IMR-90 (cell line): ENCODE data around the gene MRPS10. TPM values are rescaled to one million over a fixed set of nuclear protein-coding genes. Genes with fewer than 3 reads are reported as not detected.

Experiments
- ATAC-seq: fragments of 200-7000 bp; cut with Tn5 transposase; 2 replicates; pipeline ENCODE4 v1.9.1; 2020; ENCODE audit warnings: low read depth, mild to moderate bottlenecking, moderate library complexity
- BruUV-seq: library from RNA; stranded (reverse); fragments of 400-500 nt; replicated peaks from 2 replicates; lab custom pipeline; 2021; lab: Mats Ljungman, UMichigan
- CTCF ChIA-PET: fragments of 300-600 bp; formaldehyde crosslinking; extraction: SDS; loops from one replicate; lab custom pipeline; 2021; ENCODE audit warnings: antibody characterized with exemption; lab: Yijun Ruan, JAX
- POLR2A ChIA-PET: fragments of 300-600 bp; sonication (Branson Sonifier 250); formaldehyde crosslinking; loops from one replicate; lab custom pipeline; 2022; ENCODE audit warnings: antibody characterized with exemption; ENCODE audit not compliant: unreplicated experiment; lab: Charles Lee
- DNase-seq: peaks from one replicate; pipeline ENCODE4 v3.0.0; 2013
- H2AFZ ChIP-seq: replicated peaks from 2 replicates; pipeline ENCODE3; 2013; ENCODE audit warnings: low read length, mild to moderate bottlenecking; ENCODE audit not compliant: poor library complexity
- H2AK5ac ChIP-seq: 2 replicates; pipeline ENCODE4 v1.6.1; 2013; ENCODE audit warnings: low read depth, low read length, inconsistent platforms
- H2AK9ac ChIP-seq: replicated peaks from 2 replicates; pipeline ENCODE3; 2013; ENCODE audit warnings: mild to moderate bottlenecking, low read depth, low read length, moderate library complexity; ENCODE audit not compliant: poor library complexity
- H2BK120ac ChIP-seq: 2 replicates; pipeline ENCODE4 v1.6.1; 2013; ENCODE audit warnings: low read depth, low read length, inconsistent platforms
- H2BK15ac ChIP-seq: 3 replicates; pipeline ENCODE4 v1.6.1; 2013; ENCODE audit warnings: low read depth, low read length, inconsistent platforms
- H2BK20ac ChIP-seq: 2 replicates; pipeline ENCODE4 v1.6.1; 2013; ENCODE audit warnings: low read depth, mild to moderate bottlenecking, inconsistent platforms, low read length, moderate library complexity
- H2BK5ac ChIP-seq: 2 replicates; pipeline ENCODE4 v1.6.1; 2013; ENCODE audit warnings: mild to moderate bottlenecking, low read depth, low read length, inconsistent platforms; ENCODE audit not compliant: poor library complexity, severe bottlenecking
- H3K14ac ChIP-seq: replicated peaks from 2 replicates; pipeline ENCODE4 v1.6.1; 2013; ENCODE audit warnings: low read depth, low read length, inconsistent platforms
- H3K18ac ChIP-seq: 2 replicates; pipeline ENCODE4 v1.6.1; 2013; ENCODE audit warnings: low read depth, low read length, control low read depth
- H3K23ac ChIP-seq: 2 replicates; pipeline ENCODE4 v1.6.1; 2013; ENCODE audit warnings: low read depth, low read length, inconsistent platforms
- H3K27ac ChIP-seq: 2 replicates; pipeline ENCODE4 v1.5.1; 2013; ENCODE audit warnings: mild to moderate bottlenecking, control low read depth, low read length; ENCODE audit not compliant: insufficient read depth
- H3K27me3 ChIP-seq: 2 replicates; pipeline ENCODE4 v1.6.1; 2013; ENCODE audit warnings: low read length; ENCODE audit not compliant: control insufficient read depth, insufficient read depth
- H3K36me3 ChIP-seq: 2 replicates; pipeline ENCODE4 v1.6.1; 2013; ENCODE audit warnings: low read length, mixed read lengths; ENCODE audit not compliant: control insufficient read depth, insufficient read depth
- H3K4ac ChIP-seq: 2 replicates; pipeline ENCODE4 v1.6.1; 2013; ENCODE audit warnings: low read depth, low read length, inconsistent platforms
- H3K4me1 ChIP-seq: 2 replicates; pipeline ENCODE4 v1.6.1; 2013; ENCODE audit warnings: low read length, mixed read lengths; ENCODE audit not compliant: control insufficient read depth, insufficient read depth
- H3K4me2 ChIP-seq: 2 replicates; pipeline ENCODE4 v1.6.1; 2013; ENCODE audit warnings: low read depth, mild to moderate bottlenecking, control low read depth, low read length, moderate library complexity
- H3K4me3 ChIP-seq: 2 replicates; pipeline ENCODE4 v1.5.1; 2013; ENCODE audit warnings: low read depth, mild to moderate bottlenecking, control low read depth, low read length, moderate library complexity; ENCODE audit not compliant: insufficient read depth
- H3K56ac ChIP-seq: 2 replicates; pipeline ENCODE4 v1.6.1; 2013; ENCODE audit warnings: low read length, inconsistent platforms; ENCODE audit not compliant: insufficient read depth; ENCODE audit errors: extremely low read depth
- H3K79me1 ChIP-seq, 2 experiments: 2 replicates each; pipeline ENCODE4 v1.6.1; 2013; ENCODE audit warnings: low read length in 2 of 2, inconsistent platforms in 1 of 2, low read depth in 1 of 2
- H3K9ac ChIP-seq: 2 replicates; pipeline ENCODE4 v1.6.1; 2013; ENCODE audit warnings: low read depth, low read length, control low read depth
- H3K9me1 ChIP-seq: 2 replicates; pipeline ENCODE4 v1.6.1; 2013; ENCODE audit warnings: low read length, inconsistent platforms; ENCODE audit not compliant: insufficient read depth
- H3K9me3 ChIP-seq: 2 replicates; pipeline ENCODE4 v1.6.1; 2013; ENCODE audit warnings: low read length; ENCODE audit not compliant: control insufficient read depth, insufficient read depth
- H4K20me1 ChIP-seq: 2 replicates; pipeline ENCODE4 v1.6.1; 2013; ENCODE audit warnings: low read length, inconsistent platforms; ENCODE audit not compliant: insufficient read depth
- H4K5ac ChIP-seq: 2 replicates; pipeline ENCODE4 v1.6.1; 2013; ENCODE audit warnings: mild to moderate bottlenecking, low read depth, low read length, control low read depth
- H4K8ac ChIP-seq, 2 experiments: 2 replicates each; pipeline ENCODE4 v1.6.1; 2013; ENCODE audit warnings: low read depth in 2 of 2, low read length in 2 of 2, control low read depth in 1 of 2, inconsistent platforms in 1 of 2
- H4K91ac ChIP-seq: 2 replicates; pipeline ENCODE4 v1.6.1; 2013; ENCODE audit warnings: low read depth, low read length, inconsistent platforms; ENCODE audit not compliant: insufficient read depth
- BHLHE40 ChIP-seq: fragments of 150-350 bp; IDR thresholded peaks from 2 replicates; pipeline ENCODE4 v1.6.1; 2016; ENCODE audit warnings: mild to moderate bottlenecking, low read depth, low read length
- MXI1 ChIP-seq: IDR thresholded peaks from 2 replicates; pipeline ENCODE4 v1.6.1; 2012; ENCODE audit warnings: low read depth, mild to moderate bottlenecking, low read length, moderate library complexity, borderline replicate concordance
- RFX5 ChIP-seq: IDR thresholded peaks from 2 replicates; pipeline ENCODE4 v1.8.0; 2012; ENCODE audit warnings: low read depth, mild to moderate bottlenecking, low read length, moderate library complexity
- WGBS, 2 experiments: methylation state at CpG; one replicate each; pipeline versions ENCODE4 v1.1.5 to v1.1.7; 2013; ENCODE audit warnings: missing lambda C conversion rate in 2 of 2; ENCODE audit not compliant: insufficient read length in 1 of 2; ENCODE audit errors: extremely low coverage in 2 of 2; 5-methylcytosine and 5-hydroxymethylcytosine counted together
- dilution Hi-C: fragments of 300-500 bp; cut with HindIII; formaldehyde crosslinking; loops from one replicate; pipeline ENCODE4 v1.14.3; 2018; ENCODE audit warnings: low sequenced_read_pairs; ENCODE audit not compliant: unreplicated experiment
- in situ Hi-C: fragments of 300-500 bp; cut with MboI; formaldehyde crosslinking; loops from 3 replicates; pipeline ENCODE4 v1.14.3; 2019; ENCODE audit warnings: low sequenced_read_pairs, inconsistent platforms, mixed read lengths
- intact Hi-C: fragments of 100-400 bp; cut with micrococcal nuclease; formaldehyde crosslinking; loops from 2 replicates; pipeline ENCODE4 v1.10.0; 2022
- polyA plus RNA-seq, 3 experiments: library from polyadenylated mRNA; depleted of rRNA; stranded (reverse); fragments of >200 nt; gene quantifications; 2 replicates each; pipeline ENCODE4 v1.2.3, GENCODE V29; 2012; ENCODE audit warnings: low replicate concordance in 1 of 3
- total RNA-seq: library from RNA; depleted of rRNA; stranded (reverse); fragments of >200 nt; gene quantifications from 2 replicates; pipeline ENCODE4 v1.2.3, GENCODE V29; 2012
- TF ChIP-seq, protein P1 (sequence below): conservative IDR thresholded peaks from 2 replicates; pipeline ENCODE4 v1.5.1; 2012; ENCODE audit warnings: mild to moderate bottlenecking, low read depth, low read length, improper control_type of control experiment
- TF ChIP-seq, protein P2 (sequence below): fragments of 150-350 bp; IDR thresholded peaks from 2 replicates; pipeline ENCODE4 v1.6.1; 2016; ENCODE audit warnings: low read depth, mild to moderate bottlenecking, low read length, moderate library complexity, borderline replicate concordance

Gene MRPS10
- total and polyA plus RNA-seq, 2 of the 4 experiments (the other 2 are of a cell fraction) = 28.5 to 47.0 TPM

DNA sequence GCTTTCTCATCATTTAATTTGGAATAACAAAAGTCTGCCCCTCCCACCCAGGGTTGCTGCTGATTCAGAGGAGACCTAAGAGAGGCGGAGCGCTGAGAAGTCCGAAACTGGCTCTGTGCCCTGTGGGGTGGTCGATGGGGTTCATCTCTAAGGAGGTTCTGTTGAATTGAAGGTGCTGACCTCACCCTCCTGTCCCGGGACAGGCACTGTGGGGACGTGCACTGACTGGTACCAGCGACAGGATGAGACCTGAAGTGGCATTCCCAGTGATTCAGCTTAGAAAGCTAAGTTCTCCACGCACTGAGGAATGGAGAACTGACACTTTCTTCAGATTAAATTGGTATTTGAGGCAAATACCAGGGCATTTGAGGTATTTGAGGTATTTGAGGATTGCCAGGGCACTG is 24.2 kb downstream of the MRPS10 start:
- H2BK120ac ChIP-seq = 0 out of 2 replicates have a peak overlapping the region, but pooled peaks have one; percentile 1
- DNase-seq (no peak), ATAC-seq (peak; percentile 38)
- dilution Hi-C loops (no loop called here), in situ Hi-C loops (no loop called here), intact Hi-C loops (no loop called here)
- H2AFZ ChIP-seq = peak overlapping the region; percentile 55
- H3K9ac ChIP-seq = no peak overlapping the region
- no peaks in the 10 kb centered on the region; the same call in 1 of the 2 replicates for H4K20me1 ChIP-seq
- WGBS, 2 experiments = 46% methylated on average over 7 of the region's 8 CpGs; no CpG with 5 or more reads in 1 of the 2 experiments
- H3K36me3 ChIP-seq = no peaks in the 10 kb centered on the region
- CTCF ChIA-PET = interaction anchor here (0.6 to 1.6 kb wide), 2 partner anchors 21 to 165 kb away, joined by 3 to 8 read pairs; no protein-coding TSS in a partner anchor
- 0 out of 3 replicates have a peak overlapping the region, but pooled peaks have one; percentile 7 for H2BK15ac ChIP-seq
- H4K91ac ChIP-seq = no peak overlapping the region
- H3K27me3 ChIP-seq = no peaks in the 10 kb centered on the region
- TF ChIP-seq BHLHE40 = no peak
- TF ChIP-seq, protein P1, sequence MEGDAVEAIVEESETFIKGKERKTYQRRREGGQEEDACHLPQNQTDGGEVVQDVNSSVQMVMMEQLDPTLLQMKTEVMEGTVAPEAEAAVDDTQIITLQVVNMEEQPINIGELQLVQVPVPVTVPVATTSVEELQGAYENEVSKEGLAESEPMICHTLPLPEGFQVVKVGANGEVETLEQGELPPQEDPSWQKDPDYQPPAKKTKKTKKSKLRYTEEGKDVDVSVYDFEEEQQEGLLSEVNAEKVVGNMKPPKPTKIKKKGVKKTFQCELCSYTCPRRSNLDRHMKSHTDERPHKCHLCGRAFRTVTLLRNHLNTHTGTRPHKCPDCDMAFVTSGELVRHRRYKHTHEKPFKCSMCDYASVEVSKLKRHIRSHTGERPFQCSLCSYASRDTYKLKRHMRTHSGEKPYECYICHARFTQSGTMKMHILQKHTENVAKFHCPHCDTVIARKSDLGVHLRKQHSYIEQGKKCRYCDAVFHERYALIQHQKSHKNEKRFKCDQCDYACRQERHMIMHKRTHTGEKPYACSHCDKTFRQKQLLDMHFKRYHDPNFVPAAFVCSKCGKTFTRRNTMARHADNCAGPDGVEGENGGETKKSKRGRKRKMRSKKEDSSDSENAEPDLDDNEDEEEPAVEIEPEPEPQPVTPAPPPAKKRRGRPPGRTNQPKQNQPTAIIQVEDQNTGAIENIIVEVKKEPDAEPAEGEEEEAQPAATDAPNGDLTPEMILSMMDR = no peak
- TF ChIP-seq, protein P2, sequence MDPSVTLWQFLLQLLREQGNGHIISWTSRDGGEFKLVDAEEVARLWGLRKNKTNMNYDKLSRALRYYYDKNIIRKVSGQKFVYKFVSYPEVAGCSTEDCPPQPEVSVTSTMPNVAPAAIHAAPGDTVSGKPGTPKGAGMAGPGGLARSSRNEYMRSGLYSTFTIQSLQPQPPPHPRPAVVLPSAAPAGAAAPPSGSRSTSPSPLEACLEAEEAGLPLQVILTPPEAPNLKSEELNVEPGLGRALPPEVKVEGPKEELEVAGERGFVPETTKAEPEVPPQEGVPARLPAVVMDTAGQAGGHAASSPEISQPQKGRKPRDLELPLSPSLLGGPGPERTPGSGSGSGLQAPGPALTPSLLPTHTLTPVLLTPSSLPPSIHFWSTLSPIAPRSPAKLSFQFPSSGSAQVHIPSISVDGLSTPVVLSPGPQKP = no peak
- no peak for TF ChIP-seq MXI1
- TF ChIP-seq RFX5 = no peak
- no peak overlapping the region for H3K27ac ChIP-seq
- H3K79me1 ChIP-seq = peaks cover 0 to 14% of the 10 kb centered on the region in 2 experiments; a peak in 1 of 4 replicates
- BruUV-seq = no TSS peak
- H4K5ac ChIP-seq = no peak overlapping the region
- 0 out of 2 replicates have a peak overlapping the region, but pooled peaks have one; percentile 17 for H3K4ac ChIP-seq
- H3K4me1 ChIP-seq = peaks cover 18% of the 10 kb centered on the region
- no peak overlapping the region for H2BK20ac ChIP-seq
- H3K9me1 ChIP-seq = peaks cover 14% of the 10 kb centered on the region
- no peak overlapping the region for H2BK5ac ChIP-seq
- no peak overlapping the region for H3K14ac ChIP-seq
- no peak overlapping the region for H3K56ac ChIP-seq
- peak overlapping the region; percentile 1; the same call in 1 of the 2 replicates for H3K18ac ChIP-seq
- no peaks in the 10 kb centered on the region for H3K9me3 ChIP-seq
- H4K8ac ChIP-seq = peak overlapping the region in 1 of 2 experiments; percentile 4; a peak in 1 of 4 replicates
- H2AK5ac ChIP-seq = peak overlapping the region; percentile 74
- POLR2A ChIA-PET = no interaction called here
- H2AK9ac ChIP-seq = no peak overlapping the region
- H3K23ac ChIP-seq = no peak overlapping the region
- H3K4me2 ChIP-seq = peak overlapping the region; percentile 26
- H3K4me3 ChIP-seq = no peak overlapping the region
